DMS153 (cell line): ENCODE measurements around the gene APIP.

Experiments
- DNase-seq: peaks from one replicate; lab custom pipeline; 2025; lab: John Stamatoyannopoulos, UW

APIP gene

GRCh38 chr11:34916015-34916842 is at the start of gene APIP, which contains the start of gene PDHX:
Gene APIP, minus strand, starts transcription at chr11:34916379. Its CDS starts 95 bp downstream, at chr11:34916284.
Gene PDHX, plus strand, starts transcription at chr11:34916618. Its CDS starts 38 bp downstream, at chr11:34916656.
- peak; percentile 98 for DNase-seq

- no peak for DNase-seq
These were observed 48.6 kb upstream of the APIP start for GRCh38 chr11:34964610-34965331.

GRCh38 chr11:34963351-34963750 is 47.2 kb upstream of the APIP start:
- DNase-seq, result no peak

DNA sequence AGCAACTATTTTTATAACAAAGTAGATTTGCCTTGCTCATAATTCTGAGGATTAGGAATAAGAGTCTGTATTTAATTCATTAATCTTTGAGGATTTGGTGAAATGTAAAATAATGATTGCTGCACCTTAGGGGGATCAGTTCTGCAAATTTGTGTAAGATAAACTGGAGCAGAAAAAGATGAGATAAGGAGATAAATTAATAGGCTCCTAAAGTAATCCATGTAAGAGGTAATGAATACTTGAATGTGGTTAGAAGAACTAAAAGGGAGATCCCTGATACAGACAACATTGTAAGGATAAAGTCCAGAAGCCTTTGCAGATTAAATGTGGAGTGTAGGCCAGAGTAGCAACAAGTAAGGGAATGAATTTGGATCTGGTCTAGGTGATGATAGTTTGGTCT is 45.9 kb upstream of the APIP start:
- no peak for DNase-seq

DNA sequence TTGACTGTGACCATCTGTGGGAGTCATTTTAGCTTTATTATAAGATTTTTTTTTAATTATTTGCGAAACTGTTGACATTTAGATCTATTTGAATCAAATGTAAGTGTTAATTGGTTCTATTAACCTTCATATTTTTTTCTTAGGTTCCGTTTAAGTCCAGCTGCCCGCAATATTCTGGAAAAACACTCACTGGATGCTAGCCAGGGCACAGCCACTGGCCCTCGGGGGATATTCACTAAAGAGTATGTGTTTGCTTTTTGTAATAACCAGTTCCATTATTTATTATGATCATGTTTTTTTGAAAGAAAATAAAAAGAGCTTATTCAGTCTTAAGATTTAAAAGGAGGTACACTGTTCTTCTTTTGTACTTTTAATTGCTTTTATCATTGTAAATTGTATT is 44.1 kb upstream of the APIP start:
- no peak for DNase-seq

DNA sequence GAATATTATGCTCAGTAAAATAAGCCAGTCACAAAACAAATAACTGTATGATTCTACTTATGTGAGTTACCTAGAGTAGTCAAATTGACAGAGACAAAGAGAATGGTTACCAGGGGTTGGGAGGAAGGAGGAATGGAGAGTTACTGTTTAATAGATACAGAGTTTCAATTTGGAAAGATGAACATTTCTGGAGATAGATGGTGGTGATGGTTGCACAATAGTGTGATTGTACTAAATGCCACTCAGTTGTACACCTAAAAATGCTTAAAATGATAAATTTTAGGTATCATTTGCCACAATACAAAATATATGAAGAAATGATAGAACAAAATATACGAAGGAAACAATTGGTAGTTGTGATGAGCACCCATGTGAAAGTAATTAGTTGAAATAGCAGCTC is 43.6 kb upstream of the APIP start:
- DNase-seq, result no peak

GRCh38 chr11:34957606-34958005 is 41.4 kb upstream of the APIP start:
- DNase-seq, result peak; percentile 27

- no peak for DNase-seq
These were observed 41.0 kb upstream of the APIP start for GRCh38 chr11:34957206-34957605.

DNA sequence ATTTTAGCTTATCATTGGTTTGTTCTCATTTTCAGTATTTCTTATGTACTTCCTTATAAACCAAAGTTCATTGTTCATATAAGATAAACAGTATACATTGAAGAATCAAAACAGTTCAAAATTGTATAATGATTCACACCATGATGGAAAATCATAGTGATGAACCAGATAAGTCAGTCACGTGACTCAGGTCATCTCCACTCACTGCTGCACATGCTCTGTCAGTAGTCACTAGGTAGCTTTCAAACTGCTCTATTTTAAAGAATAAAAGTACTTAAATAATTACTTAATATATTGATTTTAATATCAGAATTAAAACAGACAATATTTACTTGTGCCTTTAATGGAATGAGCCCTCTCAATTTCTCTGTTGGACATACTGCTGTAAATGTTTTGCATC is 37.8 kb upstream of the APIP start:
- DNase-seq, result no peak

- no peak for DNase-seq
These were observed 32.5 kb upstream of the APIP start for GRCh38 chr11:34948696-34949095.

DNA sequence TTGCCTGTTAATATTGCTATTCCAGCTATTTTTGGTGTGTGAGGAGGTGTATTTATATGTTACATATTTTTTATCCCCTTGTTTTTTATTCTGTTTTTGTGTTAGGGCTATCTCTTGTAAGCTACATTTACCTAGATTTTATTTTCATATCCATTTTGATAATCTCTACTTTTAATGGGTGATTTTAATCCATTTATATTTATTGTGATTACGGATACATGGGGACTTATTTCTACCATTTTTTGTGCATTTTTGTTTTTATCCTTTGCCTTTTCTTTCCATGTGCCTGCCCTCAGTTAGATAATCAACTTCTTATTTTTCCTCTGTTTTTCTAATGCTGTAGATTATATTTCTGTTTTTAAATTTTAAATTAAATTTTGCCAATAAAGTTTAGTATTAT is 28.5 kb upstream of the APIP start:
- no peak for DNase-seq

DNA sequence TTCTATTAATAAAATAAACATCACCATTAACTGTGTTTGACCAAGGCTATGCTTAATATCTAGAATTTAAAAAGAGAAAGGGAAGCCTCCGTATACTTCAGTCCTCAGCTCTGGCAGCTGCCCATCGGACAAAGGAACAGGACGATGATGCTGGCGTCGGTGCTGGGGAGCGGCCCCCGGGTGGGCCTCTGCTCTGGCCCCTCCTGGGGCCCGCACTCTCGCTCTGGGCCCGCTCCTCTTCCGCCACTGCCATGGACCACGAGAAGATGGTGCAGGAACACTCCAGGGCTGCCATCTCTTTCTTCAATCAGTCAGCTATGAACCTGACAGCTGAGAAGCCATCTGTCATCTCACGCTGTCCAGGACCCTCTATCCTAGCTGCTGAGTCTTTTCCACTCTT is 25.5 kb upstream of the APIP start:
- DNase-seq, result no peak

DNA sequence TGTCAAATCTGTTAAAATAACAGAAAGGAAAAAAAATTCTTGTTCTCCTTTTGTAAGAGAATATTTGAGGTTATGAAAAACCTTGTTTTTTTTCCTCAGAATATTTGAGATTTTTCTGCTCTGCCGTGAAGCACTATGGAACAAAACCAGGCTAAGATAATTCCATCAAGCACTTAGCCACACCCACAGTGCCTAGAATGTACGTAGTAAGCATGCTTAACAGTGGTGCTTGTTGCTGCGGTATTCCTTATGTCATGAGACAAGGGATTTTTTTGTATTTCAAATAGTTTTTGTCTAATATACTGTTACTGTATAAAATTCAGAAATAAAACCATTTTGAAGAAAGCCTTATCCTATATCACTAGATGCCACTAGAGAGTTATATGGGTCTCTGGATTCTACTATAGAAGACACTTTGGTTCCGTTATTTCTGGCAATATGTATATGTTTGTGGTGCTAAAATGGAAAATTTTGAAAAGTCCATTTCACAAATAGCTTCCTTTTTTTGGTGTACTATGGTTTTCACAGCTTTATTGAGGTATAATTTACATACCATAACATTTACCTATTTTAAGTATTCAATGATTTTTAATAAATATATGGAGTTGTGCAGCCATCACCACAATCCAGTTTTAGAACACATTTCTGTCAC is 24.0 kb upstream of the APIP start:
- no peak for DNase-seq

- no peak for DNase-seq
These were observed 22.4 kb upstream of the APIP start for GRCh38 chr11:34938611-34939010.

GRCh38 chr11:34936945-34937629 is 20.9 kb upstream of the APIP start:
- DNase-seq, result no peak

DNA sequence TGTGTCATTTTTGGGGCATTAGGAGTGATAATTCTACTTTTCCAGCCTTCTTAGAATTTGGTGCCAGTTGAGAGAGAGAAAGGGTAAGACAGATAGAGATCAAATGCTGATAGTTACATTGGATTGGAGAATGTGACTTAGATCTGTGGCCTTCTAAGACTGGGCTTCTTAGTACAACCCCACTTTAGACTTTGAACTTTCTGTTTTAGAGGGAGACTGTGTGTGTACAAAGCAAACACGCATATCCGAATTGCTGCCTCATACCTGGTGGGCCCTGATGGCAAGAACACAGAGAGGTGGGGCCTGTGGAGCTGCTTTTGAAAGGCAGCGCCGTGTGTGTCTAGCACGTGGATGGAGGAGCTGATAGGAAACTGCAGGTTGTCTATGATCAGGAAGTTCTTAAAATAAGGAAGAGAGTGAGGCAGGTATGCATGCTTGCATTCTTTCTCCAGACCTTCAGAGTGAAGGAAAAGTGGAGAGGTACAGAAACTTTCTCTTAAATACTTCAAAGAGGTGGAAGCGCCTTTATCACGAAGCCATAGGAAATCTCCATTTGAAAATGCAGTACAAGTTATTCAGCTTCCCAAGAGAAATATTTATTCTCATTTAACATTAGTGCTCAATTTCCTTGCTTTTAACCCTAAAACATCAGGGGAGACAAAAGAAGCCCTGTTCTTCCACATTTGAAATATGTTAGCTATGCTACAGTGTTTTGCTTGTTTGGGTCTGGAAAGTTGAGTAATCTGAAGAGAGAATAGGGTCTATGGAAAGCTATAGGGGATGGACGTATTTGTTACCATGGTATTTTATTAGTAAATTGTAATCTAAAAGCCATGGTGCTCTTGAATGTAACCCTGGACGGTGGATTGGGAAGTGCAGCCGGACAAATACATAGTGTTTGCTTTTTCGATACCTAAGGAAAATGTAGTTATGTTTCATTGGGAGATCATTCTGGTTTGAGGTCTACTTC is 13.9 kb upstream of the APIP start:
- no peak for DNase-seq

DNA sequence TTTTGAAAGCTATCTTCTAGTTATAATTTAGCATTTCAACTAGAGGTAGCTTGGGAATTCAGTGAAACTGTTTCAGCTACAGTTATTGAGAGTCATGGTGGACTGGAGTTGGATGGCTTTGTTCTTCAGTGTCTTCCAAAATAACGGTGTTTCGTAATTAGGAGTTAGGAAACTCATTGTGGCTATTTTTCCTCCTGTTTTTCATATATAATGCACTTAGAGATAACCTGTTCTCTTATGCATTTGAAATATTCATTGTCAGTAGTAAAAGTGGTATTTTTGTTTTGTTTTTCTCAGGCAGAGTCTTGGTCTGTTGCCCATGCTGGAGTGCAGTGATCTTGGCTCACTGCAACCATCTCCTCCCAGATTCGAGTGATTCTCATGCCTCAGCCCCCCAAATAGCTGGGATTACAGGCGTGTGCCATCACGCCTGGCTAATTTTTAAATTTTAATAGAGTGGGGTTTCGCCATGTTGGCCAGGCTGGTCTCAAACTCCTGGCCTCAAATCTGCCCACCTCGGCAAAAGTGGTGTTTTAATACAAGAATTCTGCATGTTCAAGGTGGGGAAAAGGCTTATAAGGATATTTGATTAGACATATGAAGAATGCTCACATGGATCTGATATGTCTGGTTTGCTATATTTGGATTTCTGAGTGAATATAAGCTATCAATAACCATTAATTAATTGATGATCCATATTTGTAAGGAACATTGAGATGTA is 12.9 kb upstream of the APIP start:
- DNase-seq, result no peak

DNA sequence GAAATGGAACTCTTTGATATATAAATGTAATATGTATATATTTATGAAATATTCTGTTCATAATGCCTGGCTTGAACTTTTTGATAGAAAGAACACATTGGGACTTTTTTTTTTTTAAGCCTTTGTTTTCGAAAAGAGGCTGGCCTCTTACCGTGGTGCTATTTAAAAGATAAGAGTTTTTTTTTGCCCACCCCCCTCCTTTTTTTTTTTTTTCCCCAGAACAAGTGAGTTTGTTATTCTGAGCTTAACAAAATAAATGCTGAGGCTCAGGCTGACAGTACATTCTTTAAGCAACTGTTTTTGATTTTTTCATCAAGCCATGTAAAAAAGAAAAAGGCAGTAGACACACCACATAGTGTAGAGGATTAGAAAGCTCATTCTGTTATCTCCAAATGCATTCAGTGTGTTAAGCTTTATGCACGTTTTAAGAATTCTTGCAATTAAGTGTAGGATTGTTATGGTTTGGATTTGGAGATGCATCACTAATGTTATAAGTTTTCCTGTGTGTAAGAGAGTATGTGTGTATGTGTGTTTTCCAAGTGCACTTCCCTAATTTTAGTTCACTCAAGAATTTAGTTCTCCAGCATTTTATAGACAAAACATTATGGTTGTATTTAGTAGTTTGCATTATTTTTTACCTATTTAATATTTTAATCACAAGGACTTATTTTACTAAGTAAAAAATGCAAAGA is 12.2 kb upstream of the APIP start:
- no peak for DNase-seq

DNA sequence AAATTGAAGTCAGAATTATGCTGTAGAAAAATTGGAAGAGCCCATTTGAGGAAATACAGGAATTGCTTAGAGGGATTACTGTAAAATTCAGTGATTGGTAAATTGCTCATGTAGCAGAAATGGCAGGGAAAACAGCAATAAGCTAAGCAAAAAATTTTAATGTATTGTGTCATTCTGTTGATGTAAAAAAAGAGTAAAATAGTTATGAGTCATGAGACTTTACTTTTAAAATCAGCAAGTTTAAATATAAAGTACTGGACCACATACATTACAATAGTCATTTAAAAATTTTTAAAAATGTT is 10.6 kb upstream of the APIP start:
- DNase-seq, result no peak
